Neural cell (in vitro differentiated cells): ENCODE results near the gene UBE2I.

Source experiments
- POLR2AphosphoS5 ChIP-seq: IDR thresholded peaks from 2 replicates; pipeline ENCODE4 v1.6.1; 2012
- RAD21 ChIP-seq: fragments of 450-650 bp; conservative IDR thresholded peaks from 2 replicates; pipeline ENCODE4 v1.6.1; 2014; ENCODE audit warnings: antibody characterized with exemption, mild to moderate bottlenecking, moderate library complexity
- TF ChIP-seq, protein P1 (sequence below): fragments of 450-650 bp; IDR thresholded peaks from 2 replicates; pipeline ENCODE4 v1.5.1; 2014; ENCODE audit warnings: antibody characterized with exemption, mild to moderate bottlenecking, moderate library complexity; ENCODE audit not compliant: poor library complexity, severe bottlenecking

GRCh38 chr16:1348926-1349325, 39.5 kb downstream of the UBE2I start:
- TF ChIP-seq, protein P1, sequence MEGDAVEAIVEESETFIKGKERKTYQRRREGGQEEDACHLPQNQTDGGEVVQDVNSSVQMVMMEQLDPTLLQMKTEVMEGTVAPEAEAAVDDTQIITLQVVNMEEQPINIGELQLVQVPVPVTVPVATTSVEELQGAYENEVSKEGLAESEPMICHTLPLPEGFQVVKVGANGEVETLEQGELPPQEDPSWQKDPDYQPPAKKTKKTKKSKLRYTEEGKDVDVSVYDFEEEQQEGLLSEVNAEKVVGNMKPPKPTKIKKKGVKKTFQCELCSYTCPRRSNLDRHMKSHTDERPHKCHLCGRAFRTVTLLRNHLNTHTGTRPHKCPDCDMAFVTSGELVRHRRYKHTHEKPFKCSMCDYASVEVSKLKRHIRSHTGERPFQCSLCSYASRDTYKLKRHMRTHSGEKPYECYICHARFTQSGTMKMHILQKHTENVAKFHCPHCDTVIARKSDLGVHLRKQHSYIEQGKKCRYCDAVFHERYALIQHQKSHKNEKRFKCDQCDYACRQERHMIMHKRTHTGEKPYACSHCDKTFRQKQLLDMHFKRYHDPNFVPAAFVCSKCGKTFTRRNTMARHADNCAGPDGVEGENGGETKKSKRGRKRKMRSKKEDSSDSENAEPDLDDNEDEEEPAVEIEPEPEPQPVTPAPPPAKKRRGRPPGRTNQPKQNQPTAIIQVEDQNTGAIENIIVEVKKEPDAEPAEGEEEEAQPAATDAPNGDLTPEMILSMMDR: no peak
- no peak for TF ChIP-seq POLR2AphosphoS5
- TF ChIP-seq RAD21: no peak
